ENCODE data around the gene CES5A.

- no peak for TF ChIP-seq MAFK (IDR thresholded peaks at IDR 0.05; ENCODE audit: low read depth, low read length)
- no peak for TF ChIP-seq ELK1 (IDR thresholded peaks at IDR 0.05; ENCODE audit: borderline replicate concordance, low read depth, low read length)
- no peak for TF ChIP-seq CTCF (conservative IDR thresholded peaks at IDR 0.05; ENCODE audit: low read depth, low read length)
- TF ChIP-seq SMC3 (IDR thresholded peaks at IDR 0.05; ENCODE audit: low read depth, low read length), result no peak
- TF ChIP-seq POLR2A (IDR thresholded peaks at IDR 0.05; ENCODE audit: low read depth, low read length), result no peak
- no peak for TF ChIP-seq CHD1 (IDR thresholded peaks at IDR 0.05; ENCODE audit: low read depth, low read length)
- no peak for TF ChIP-seq FOS (IDR thresholded peaks at IDR 0.05; ENCODE audit: low read depth, low read length)
- TF ChIP-seq RAD21 (IDR thresholded peaks at IDR 0.05; ENCODE audit: low read length), result no peak
- TF ChIP-seq CEBPB (IDR thresholded peaks at IDR 0.05; ENCODE audit: low read depth, low read length), result no peak
- no peak for TF ChIP-seq RFX5 (IDR thresholded peaks at IDR 0.05; ENCODE audit: low read depth, low read length)
These were observed 14.3 kb upstream of the CES5A start for GRCh38 chr16:55889518-55889917.

Data from IMR-90 (cell line).